ENCODE results near the gene GFRAL.

DNA sequence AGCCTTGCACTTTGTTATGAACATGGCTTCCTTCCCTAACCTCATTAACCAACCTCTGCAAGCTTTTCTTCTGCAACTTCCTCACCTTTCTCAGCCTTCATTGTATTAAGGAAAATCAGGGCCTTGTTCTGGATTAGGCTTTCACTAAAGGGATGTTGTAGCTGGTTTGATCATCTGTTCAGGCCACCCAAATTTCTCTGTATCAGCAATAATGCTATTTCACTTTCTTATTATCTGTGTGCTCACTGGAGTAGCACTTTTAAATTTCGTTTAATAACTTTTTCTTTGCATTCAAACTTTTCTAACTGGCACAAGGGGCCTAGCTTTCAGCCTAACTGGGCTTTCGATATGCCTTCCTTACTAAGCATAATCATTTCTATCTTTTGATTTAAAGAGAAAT is 96.7 kb downstream of the GFRAL start:
- TF ChIP-seq CTCF (IDR thresholded peaks at IDR 0.05; ENCODE audit: low read depth, low read length, poor library complexity, severe bottlenecking) (no peak), EZH2phosphoT487 (IDR thresholded peaks at IDR 0.05; ENCODE audit: borderline replicate concordance, low read length) (no peak)

Data from DOHH2 (cell line).